HG02571 (cell line): ENCODE results near the gene FGD1.

Source experiments
- ATAC-seq: cut with Tn5 transposase; IDR thresholded peaks from one replicate; pipeline ENCODE4 v1.9.1; 2021; ENCODE audit warnings: mild to moderate bottlenecking, moderate library complexity; ENCODE audit not compliant: unreplicated experiment

The FGD1 gene

DNA sequence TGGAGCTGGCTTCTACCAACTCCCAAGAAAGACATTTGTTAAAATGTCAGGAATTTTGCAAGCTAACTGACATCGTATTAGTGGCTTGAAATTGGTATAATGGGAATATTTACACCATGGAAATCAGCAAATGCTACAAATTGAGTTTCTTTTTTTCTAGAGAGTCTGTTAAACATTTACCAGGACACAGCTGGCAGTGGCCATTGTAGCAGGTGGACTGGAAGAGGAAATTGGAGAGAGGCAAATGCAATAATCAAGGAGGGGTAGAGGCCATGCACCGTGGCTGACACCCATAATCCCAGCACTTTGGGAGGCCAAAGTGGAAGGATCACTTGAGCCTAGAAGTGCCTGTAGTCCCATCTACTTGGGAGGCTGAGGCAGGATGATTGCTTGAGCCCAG is 88.8 kb downstream of the FGD1 start:
- ATAC-seq, result no peak

DNA sequence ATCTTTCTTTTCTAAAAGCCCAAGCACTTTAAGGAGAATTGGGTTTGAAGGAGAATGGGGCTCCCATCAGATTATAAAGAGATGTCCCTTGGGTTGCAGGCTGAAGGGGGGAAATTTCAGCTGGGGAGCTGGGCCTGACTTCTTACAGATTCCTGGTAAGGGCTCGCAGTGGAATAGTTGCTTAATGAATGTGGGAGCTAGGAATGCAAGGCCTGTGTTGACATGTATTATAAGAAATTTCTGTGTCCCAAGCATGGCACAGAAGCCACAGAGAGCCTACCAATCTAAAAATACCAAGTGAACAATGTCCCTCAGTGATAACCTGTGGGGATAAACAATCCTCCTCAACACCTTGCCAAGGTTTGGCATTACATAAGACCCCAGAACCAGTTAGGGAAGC is 98.9 kb downstream of the FGD1 start:
- no peak for ATAC-seq
